ENCODE data around the gene ICA1.
"Not testable (repeated sequence)": the region's sequence is repeated elsewhere in the genome, so short reads cannot be mapped to it uniquely, and the experiment has no call there.

Gene ICA1

DNA sequence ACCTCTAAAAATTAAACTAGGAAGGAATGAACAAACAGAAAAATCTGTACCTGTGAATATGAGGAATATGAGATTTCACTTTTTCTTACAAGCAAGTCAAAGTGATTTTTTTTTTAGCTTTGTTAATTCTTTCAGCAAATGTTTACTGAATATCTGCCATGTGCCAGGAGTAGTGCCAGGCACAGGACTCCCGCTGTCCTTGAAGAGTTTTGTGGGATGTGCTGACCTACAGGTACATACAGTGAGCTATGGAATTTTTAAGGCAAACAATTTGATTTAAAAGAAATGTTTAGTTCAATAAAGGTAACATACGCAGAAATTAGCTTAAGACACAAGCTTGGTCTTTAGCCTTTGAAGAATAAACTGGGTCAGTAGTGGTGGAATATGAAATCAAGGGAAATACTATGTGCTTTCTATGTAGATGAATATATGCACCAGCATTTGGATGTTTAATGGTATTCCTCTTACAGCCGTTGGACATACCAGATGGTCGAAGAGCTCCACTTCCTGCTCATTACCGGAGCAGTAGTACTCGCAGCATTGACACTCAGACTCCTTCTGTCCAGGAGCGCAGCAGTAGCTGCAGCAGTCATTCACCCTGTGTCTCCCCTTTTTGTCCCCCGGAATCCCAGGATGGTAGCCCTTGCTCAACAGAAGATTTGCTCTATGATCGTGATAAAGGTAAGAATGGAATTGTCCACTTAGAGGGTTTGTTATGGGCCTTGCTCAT is 191.4 kb downstream of the ICA1 start:
- H3K27me3 ChIP-seq (replicated peaks; ENCODE audit: control insufficient read depth, insufficient read depth, low read length) = no peaks in the 10 kb centered on the region

DNA sequence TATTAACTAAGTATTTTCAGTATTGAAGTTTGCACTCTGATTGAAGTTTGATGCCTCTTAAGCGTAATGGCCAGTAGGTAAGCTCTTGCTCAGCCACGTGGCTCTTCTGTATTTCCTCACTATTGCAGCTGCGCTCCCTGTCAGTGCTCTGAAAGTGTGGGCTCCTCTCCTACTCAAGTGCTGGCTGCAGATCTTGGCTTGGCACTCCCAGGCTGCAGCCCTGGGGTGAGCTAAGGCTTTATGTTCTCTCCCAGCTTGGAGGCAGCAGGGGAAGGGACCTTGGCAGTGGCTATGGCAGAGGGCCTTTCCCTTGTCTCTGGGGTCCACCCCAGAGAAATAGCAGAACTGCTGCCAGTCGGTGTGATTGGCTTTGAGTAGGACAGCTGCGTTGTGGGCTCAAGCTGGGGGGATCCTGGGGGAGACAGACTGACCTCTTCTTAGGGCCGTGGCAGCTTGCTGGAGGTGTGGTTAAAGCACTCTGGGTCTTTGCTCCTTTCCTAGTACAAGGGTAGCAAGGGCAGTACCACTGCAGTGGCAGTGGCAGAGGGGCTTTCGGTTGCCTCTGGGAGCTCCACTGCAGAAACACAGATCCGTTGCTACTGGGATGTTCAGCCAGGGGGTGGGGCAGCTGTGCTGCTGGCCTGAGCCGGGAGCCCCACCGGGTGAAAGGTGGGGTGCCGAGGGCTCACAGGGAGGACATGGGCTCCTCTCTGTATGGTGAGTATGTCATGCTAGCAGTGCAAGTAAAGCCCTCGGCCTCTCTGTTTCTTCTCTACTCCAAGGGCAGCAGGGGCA is 192.9 kb downstream of the ICA1 start:
- Histone ChIP-seq H3K9ac (ENCODE audit: low read length) (no peak overlapping the region), H3K9me3 (ENCODE audit: control insufficient read depth, low read length) (no peaks in the 10 kb centered on the region), H3K4me3 (ENCODE audit: low read length) (no peak overlapping the region), H3K27me3 (replicated peaks; ENCODE audit: control insufficient read depth, insufficient read depth, low read length) (no peaks in the 10 kb centered on the region), H3K4me1 (ENCODE audit: control insufficient read depth, insufficient read depth, low read length) (peaks cover 18% of the 10 kb centered on the region), H3K36me3 (ENCODE audit: control insufficient read depth, insufficient read depth, low read length, severe bottlenecking) (peaks cover 12% of the 10 kb centered on the region)
- no peak for DNase-seq (ENCODE audit: low read depth)

More for the DNA sequence above, 191.4 kb downstream of the ICA1 start:
- Histone ChIP-seq H3K4me1 (ENCODE audit: control insufficient read depth, insufficient read depth, low read length) (peaks cover 9% of the 10 kb centered on the region), H3K9me3 (ENCODE audit: control insufficient read depth, low read length) (no peaks in the 10 kb centered on the region), H3K4me3 (ENCODE audit: low read length) (no peak overlapping the region), H3K36me3 (ENCODE audit: control insufficient read depth, insufficient read depth, low read length, severe bottlenecking) (peaks cover 12% of the 10 kb centered on the region), H3K9ac (ENCODE audit: low read length) (no peak overlapping the region)
- DNase-seq (ENCODE audit: low read depth) = no peak

GRCh38 chr7:8065356-8065813 is 196.6 kb downstream of the ICA1 start:
- H3K4me3 ChIP-seq (ENCODE audit: low read length) = no peak overlapping the region
- peak; percentile 90 for DNase-seq (ENCODE audit: low read depth)

DNA sequence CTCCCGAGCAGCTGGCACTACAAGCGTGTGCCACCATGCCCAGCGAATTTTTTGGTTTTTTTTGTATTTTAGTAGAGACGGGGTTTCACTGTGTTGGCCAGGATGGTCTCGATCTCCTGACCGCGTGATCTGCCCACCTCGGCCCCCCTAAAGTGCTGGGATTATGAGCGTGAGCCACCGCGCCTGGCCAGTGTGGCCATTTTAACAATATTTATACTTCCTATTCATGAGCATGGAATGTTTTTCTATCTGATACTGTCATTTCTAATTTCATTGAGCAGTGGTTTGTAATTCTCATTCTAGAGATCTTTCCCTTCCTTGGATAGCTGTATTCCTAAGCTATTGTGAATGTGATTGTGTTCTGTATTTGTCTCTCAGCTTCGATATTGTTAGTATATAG is 197.1 kb downstream of the ICA1 start:
- no peaks in the 10 kb centered on the region for H3K9me3 ChIP-seq (ENCODE audit: control insufficient read depth, low read length)
- H3K9ac ChIP-seq (ENCODE audit: low read length) = no peak overlapping the region
- no peaks in the 10 kb centered on the region for H3K27me3 ChIP-seq (replicated peaks; ENCODE audit: control insufficient read depth, insufficient read depth, low read length)
- H3K36me3 ChIP-seq (ENCODE audit: control insufficient read depth, insufficient read depth, low read length, severe bottlenecking) = peaks cover 16% of the 10 kb centered on the region
- H3K4me3 ChIP-seq (ENCODE audit: low read length) = no peak overlapping the region
- peaks cover 18% of the 10 kb centered on the region for H3K4me1 ChIP-seq (ENCODE audit: control insufficient read depth, insufficient read depth, low read length)
- DNase-seq (ENCODE audit: low read depth) = peak; percentile 54

More at GRCh38 chr7:8065356-8065813, 196.6 kb downstream of the ICA1 start:
- Histone ChIP-seq H3K9me3 (ENCODE audit: control insufficient read depth, low read length) (no peaks in the 10 kb centered on the region), H3K27me3 (replicated peaks; ENCODE audit: control insufficient read depth, insufficient read depth, low read length) (no peaks in the 10 kb centered on the region), H3K9ac (ENCODE audit: low read length) (no peak overlapping the region), H3K36me3 (ENCODE audit: control insufficient read depth, insufficient read depth, low read length, severe bottlenecking) (peaks cover 12% of the 10 kb centered on the region), H3K4me1 (ENCODE audit: control insufficient read depth, insufficient read depth, low read length) (peaks cover 18% of the 10 kb centered on the region)

DNA sequence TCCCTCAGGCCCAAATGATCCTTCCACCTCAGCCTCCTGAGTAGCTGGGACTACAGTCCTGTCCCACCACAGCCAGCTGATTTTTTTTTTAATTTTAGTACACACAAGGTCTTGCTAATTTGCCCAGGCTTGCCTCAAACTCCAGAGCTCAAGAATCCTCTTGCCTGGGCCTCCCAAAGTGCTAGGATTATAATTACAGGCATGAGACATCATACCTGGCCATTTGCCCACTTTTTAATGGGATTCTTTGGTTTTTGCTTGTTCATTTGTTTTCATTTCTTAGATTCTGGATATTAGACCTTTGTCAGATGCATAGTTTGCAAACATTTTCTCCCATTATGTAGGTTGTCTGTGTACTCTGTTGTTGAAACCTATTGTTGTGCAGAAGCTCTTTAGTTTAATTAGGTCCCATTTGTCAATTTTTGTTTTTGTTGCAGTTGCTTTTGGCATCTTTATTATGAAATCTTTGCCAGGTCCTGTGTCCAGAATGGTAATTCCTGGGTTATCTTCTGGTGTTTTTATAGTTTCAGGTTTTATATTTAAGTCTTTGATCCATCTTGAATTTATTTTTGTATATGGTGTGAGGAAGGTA is 198.2 kb downstream of the ICA1 start:
- Histone ChIP-seq H3K27me3 (replicated peaks; ENCODE audit: control insufficient read depth, insufficient read depth, low read length) (no peaks in the 10 kb centered on the region), H3K9me3 (ENCODE audit: control insufficient read depth, low read length) (no peaks in the 10 kb centered on the region)
- DNase-seq (ENCODE audit: low read depth) = no peak

GRCh38 chr7:8063300-8063699 is 198.7 kb downstream of the ICA1 start:
- Histone ChIP-seq H3K36me3 (ENCODE audit: control insufficient read depth, insufficient read depth, low read length, severe bottlenecking) (peaks cover 16% of the 10 kb centered on the region), H3K4me1 (ENCODE audit: control insufficient read depth, insufficient read depth, low read length) (peaks cover 12% of the 10 kb centered on the region)
- not testable (repeated sequence) for H3K27me3 ChIP-seq (replicated peaks; ENCODE audit: control insufficient read depth, insufficient read depth, low read length); H3K9ac ChIP-seq (ENCODE audit: low read length); H3K9me3 ChIP-seq (ENCODE audit: control insufficient read depth, low read length); H3K4me3 ChIP-seq (ENCODE audit: low read length); DNase-seq (ENCODE audit: low read depth)

More for the DNA sequence above, 198.2 kb downstream of the ICA1 start:
- H3K9ac ChIP-seq (ENCODE audit: low read length) = no peak overlapping the region
- no peak overlapping the region for H3K4me3 ChIP-seq (ENCODE audit: low read length)
- H3K4me1 ChIP-seq (ENCODE audit: control insufficient read depth, insufficient read depth, low read length) = peaks cover 12% of the 10 kb centered on the region
- peaks cover 16% of the 10 kb centered on the region for H3K36me3 ChIP-seq (ENCODE audit: control insufficient read depth, insufficient read depth, low read length, severe bottlenecking)
